HG02943 (cell line): ENCODE measurements around the gene CMKLR1.

ENCODE experiments used
- ATAC-seq: cut with Tn5 transposase; IDR thresholded peaks from one replicate; pipeline ENCODE4 v1.9.1; 2021; ENCODE audit warnings: mild to moderate bottlenecking, low read depth, moderate library complexity; ENCODE audit not compliant: unreplicated experiment

CMKLR1 gene

GRCh38 chr12:108337235-108338223 lies 1.6 kb downstream of the CMKLR1 start:
- no peak for ATAC-seq

- no peak for ATAC-seq
These were observed 3.6 kb downstream of the CMKLR1 start for GRCh38 chr12:108335349-108336119.

DNA sequence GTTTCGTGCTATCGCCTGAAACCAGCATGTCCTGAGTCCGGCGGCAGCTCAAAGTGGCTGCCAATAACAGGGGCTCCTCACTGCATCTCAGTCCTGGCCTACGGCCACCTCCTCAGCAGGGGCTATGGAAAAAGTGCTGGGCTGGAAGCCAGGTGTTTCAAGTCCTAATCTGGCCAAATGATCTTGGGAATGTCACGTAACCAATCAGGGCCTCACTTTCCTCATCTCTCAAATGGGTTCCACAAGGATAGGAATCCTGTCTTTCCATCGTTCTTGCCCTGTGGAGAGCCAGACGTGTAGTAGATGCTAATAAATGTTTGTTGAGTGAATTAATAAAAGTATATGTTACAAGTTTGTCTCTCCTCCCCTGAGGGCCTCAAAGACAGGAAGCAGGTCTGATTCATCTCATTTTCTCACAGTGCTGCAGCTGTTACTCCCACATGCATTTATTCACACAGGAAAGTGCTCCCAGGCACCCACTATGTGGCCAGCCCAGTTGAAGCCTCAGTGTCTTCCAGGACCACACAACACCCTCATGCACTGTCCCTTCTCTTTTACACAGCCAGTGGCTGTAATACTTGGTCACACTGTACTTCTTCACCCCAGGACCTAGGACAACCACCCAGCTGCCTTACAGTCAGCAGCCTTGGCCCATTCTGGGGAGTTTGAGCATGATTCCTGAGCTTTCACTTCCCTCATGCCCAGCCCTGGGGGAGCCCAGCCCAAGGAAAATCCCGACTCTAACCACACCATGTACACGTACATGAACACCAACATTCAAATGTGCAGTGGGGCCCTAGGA lies 5.0 kb downstream of the CMKLR1 start:
- ATAC-seq = no peak

DNA sequence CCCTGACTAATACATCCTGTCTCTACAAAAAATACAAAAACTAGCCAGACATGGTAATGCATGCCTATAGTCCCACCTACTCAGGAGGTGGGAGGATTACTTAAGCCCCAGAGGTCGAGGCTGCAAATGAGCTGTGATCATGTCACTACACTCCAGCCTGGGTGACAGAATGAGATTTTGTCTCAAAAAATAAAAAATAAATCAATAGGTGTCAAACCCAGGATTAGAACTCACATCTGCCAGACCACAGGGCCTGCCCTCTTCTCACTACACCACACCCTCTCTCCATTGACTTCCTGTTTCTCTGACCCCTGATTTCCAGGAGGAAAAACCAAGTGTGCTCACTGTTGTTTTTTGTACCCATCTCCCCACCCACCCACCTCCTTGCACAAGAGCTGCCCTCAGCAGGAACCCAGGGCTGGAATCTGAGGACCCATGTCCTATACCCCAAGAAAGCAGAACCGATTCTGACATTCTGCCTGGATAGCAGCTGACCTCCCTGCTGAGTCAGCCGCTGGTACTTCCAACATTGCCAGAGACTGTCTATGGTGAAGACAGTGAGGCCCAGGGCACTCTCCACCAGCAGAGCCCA lies 6.2 kb downstream of the CMKLR1 start:
- no peak for ATAC-seq

- no peak for ATAC-seq
These were observed 10.7 kb downstream of the CMKLR1 start for GRCh38 chr12:108328420-108328819.

DNA sequence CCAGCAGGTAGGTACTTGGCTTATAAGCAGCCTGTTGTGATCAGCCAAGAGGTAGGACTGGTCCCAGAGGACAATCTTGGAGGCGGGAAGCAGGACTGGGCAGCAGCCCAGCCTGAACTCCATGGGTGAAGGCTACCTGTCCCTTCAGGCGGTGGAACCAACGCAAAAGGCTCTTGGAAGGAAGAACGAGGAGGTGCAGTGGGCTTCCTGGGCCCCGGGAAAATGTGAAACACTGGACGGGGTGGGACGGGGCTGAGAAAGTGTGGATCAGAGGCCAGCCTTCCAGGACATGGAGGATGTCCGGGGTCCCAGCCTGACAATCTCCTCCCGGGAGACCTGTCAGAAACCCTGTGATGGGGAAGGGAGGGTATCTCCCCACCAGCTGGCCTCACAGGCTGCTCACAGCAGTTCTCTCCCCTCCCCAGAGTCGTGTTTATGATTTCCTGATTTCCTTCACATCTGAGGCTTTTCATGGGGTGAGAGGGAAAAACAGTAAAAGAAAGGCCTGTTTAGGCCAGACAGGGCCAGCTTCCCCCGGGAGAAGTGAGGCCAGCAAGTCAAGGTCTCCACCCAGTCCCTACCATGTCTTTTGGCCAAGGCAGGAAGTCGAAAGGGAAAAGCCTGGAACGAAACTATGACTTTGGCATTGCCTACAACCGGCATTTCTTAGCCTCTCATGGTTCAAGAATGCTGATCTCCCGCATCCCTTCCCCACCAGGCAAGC lies 11.3 kb downstream of the CMKLR1 start:
- ATAC-seq = no peak

- ATAC-seq = no peak
These were observed 12.8 kb downstream of the CMKLR1 start for GRCh38 chr12:108326254-108326750.

DNA sequence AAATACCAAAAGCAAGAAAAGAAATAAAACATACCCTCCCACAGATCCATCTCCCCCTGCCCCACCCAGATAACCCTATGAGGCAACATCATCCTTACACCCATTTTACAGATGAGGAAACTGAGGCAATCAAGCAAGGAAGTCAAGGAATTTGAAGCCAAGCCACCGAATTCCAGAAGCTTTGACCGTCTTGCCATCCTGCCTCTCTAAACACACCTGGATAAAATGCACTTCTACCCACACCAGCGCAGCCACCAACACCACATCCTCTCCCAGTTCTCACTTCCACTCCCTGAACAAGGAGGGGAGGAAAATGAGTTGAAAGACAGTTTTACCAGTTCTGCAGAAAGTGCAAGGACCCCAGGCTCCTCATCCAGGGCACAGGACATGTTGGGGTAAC lies 13.6 kb downstream of the CMKLR1 start:
- no peak for ATAC-seq

DNA sequence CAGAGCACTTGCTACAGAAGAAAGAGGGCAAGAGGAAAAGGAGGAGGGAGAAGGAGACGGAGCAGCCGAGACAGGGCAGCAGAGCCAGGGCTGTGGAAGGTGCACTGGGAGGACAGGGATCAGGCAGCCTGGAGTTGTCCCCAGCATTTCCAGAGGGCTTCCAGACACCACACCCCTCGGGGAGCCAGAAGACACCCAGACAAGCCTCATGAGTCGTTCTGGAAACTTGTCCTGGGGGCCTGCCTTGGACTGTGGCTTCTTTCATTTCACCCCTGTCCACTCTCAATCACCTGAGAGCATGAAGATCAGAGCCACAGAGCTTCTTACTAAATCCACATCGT lies 14.1 kb downstream of the CMKLR1 start:
- ATAC-seq = no peak

GRCh38 chr12:108324351-108325017 lies 14.6 kb downstream of the CMKLR1 start:
- no peak for ATAC-seq

GRCh38 chr12:108323581-108323980 lies 15.5 kb downstream of the CMKLR1 start:
- no peak for ATAC-seq

DNA sequence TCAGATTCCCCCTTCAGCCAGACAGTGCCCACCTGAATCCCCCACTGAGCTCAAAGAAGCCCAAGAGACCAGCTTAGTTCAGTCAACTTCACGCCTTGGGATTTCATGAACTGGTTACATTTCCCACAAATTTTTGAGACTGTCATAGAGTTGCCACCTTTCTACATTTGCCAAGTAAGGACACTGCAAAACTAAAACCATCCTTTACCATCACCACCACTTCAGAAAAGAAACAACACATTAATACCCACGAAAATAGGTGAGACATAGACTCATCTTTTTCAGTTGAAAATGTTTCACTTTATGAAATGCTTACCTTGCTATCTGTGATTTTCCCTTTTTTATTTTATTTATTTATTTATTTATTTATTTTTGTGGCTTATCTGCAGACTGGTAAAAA lies 16.1 kb downstream of the CMKLR1 start:
- ATAC-seq = no peak

DNA sequence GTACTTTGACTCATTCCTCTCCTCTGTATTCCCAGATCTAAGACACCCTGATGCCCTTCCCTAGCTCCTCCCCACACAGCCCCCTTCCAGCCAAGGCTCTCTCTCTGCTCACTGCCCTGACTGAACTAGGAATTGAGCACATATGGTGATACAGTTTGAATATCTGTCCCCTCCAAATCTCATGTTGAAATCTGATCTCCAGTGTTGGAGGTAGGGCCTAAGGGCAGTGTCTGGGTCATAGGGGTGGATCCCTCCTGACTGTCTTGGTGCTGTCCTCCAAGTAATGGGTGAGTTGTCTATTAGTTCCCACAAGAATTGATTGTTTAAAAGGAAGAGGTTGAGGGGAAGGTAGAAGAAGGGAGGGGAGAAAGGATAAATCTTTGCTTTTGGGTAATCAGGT lies 17.4 kb downstream of the CMKLR1 start:
- ATAC-seq = no peak

GRCh38 chr12:108320507-108321293 lies 18.4 kb downstream of the CMKLR1 start:
- no peak for ATAC-seq

- ATAC-seq = no peak
These were observed 19.6 kb downstream of the CMKLR1 start for GRCh38 chr12:108319277-108320234.

DNA sequence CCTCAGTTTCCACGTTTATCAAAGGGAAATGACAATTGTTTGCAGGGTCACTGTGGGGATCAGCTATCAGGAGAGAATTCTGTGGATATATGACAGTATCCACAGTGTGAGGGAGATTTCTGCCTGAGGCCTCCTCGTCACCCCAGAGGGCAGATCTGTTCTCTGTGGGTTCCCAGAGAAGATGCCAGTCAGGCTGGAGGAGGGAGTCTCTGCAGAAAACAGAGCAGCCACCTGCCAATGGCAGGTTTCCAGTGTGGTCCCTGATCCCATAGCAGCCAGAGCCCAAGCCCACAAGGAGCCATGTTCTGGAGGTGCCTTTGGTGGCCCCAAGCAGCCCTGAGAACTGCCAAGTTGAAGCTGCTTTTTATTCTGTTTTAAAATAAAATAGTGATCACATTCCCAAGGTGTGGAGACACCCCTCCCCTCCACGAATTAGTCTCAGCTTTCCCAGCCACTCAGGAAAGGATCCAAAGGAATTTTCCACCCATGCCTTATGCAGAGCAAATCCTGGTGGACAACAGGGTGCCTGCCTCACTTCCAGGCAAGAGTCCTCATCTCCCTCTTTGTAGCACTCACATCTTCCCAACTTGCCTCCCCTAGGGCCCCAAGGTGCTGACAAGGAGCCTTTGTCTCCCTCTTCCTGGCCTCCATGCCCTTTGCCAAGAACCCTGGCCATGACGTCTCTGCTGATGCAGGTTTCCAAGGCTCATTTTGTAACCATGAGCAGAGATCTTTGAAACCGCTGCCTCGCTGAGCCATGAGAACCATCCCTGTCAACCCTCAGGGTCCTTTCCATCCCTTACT lies 20.4 kb downstream of the CMKLR1 start:
- no peak for ATAC-seq
